GM13976 (cell line): ENCODE results near the gene TNS1.

Source experiments
- DNase-seq: peaks from one replicate; pipeline ENCODE4 v3.0.0; 2012; ENCODE audit warnings: low spot score
- CTCF ChIP-seq: IDR thresholded peaks from 2 replicates; pipeline ENCODE4 v1.5.1; 2012; ENCODE audit warnings: borderline replicate concordance, mild to moderate bottlenecking; ENCODE audit not compliant: insufficient read depth; ENCODE audit errors: extremely low read depth, missing control alignments, control extremely low read depth
- in situ Hi-C: fragments of 300-500 bp; cut with MboI; formaldehyde crosslinking; loops from one replicate; pipeline ENCODE4 v1.12.0; 2022; ENCODE audit warnings: low sequenced_read_pairs, mixed read lengths, inconsistent platforms; ENCODE audit not compliant: unreplicated experiment

Gene TNS1

GRCh38 chr2:217999595-217999959 lies 3.2 kb downstream of the TNS1 start:
- TF ChIP-seq CTCF: no peak
- in situ Hi-C loops: no loop called here
- no peak for DNase-seq

- in situ Hi-C loops: no loop called here
- no peak for TF ChIP-seq CTCF
Observed at GRCh38 chr2:217998926-217999594, 3.7 kb downstream of the TNS1 start.

GRCh38 chr2:217997510-217997909 lies 5.3 kb downstream of the TNS1 start:
- no peak for DNase-seq
- no peak for TF ChIP-seq CTCF
- in situ Hi-C loops: no loop called here

More at GRCh38 chr2:217998926-217999594, 3.7 kb downstream of the TNS1 start:
- no peak for DNase-seq

- in situ Hi-C loops: no loop called here
- no peak for TF ChIP-seq CTCF
- no peak for DNase-seq
Observed at GRCh38 chr2:217996361-217996760, 6.4 kb downstream of the TNS1 start.

- in situ Hi-C loops: no loop called here
- TF ChIP-seq CTCF: no peak
- no peak for DNase-seq
Observed at GRCh38 chr2:217995731-217996231, 7.0 kb downstream of the TNS1 start.

GRCh38 chr2:217994776-217995274 lies 8.0 kb downstream of the TNS1 start:
- DNase-seq: no peak
- TF ChIP-seq CTCF: no peak
- in situ Hi-C loops: no loop called here
